Subcutaneous abdominal adipose tissue (tissue), 5 donors: ENCODE data around the gene C20orf141.
A peak's percentile ranks its signal among the peaks of the same experiment; 100 is the strongest.

Source experiments
- H3K27ac ChIP-seq: one replicate; pipeline ENCODE4 v1.7.0; 2013; ENCODE audit warnings: low read depth, mild to moderate bottlenecking, inconsistent platforms, low read length, moderate library complexity
- H3K27me3 ChIP-seq, 5 donors: one replicate each; pipeline ENCODE4 v1.7.0; 2013; ENCODE audit warnings: low read length in 5 of 5, inconsistent platforms in 1 of 5; ENCODE audit not compliant: control insufficient read depth in 5 of 5, insufficient read depth in 4 of 5
- H3K36me3 ChIP-seq, 5 donors: one replicate each; pipeline ENCODE4 v1.7.0; 2013; ENCODE audit warnings: low read length in 5 of 5; ENCODE audit not compliant: control insufficient read depth in 5 of 5, insufficient read depth in 5 of 5
- H3K4me1 ChIP-seq, 5 donors: one replicate each; pipeline ENCODE4 v1.7.0; 2013; ENCODE audit warnings: low read length in 5 of 5, mild to moderate bottlenecking in 3 of 5, moderate library complexity in 1 of 5; ENCODE audit not compliant: control insufficient read depth in 5 of 5, insufficient read depth in 5 of 5
- H3K4me3 ChIP-seq, 5 donors: one replicate each; pipeline ENCODE4 v1.7.0; 2013; ENCODE audit warnings: low read length in 5 of 5, low read depth in 1 of 5
- H3K9ac ChIP-seq, 5 donors: one replicate each; pipeline ENCODE4 v1.7.0; 2013; ENCODE audit warnings: low read length in 5 of 5, mild to moderate bottlenecking in 4 of 5, moderate library complexity in 3 of 5
- H3K9me3 ChIP-seq, 5 donors: one replicate each; pipeline ENCODE4 v1.7.0; 2013; ENCODE audit warnings: low read length in 5 of 5; ENCODE audit not compliant: control insufficient read depth in 5 of 5
- donor health status: healthy.
- donor health status: healthy.
- donor health status: healthy.
- donor health status: healthy.
- donor health status: healthy.

The C20orf141 gene

GRCh38 chr20:2840967-2841531, 26.3 kb downstream of the C20orf141 start:
- Histone ChIP-seq H3K9me3 (no peaks in the 10 kb centered on the region), H3K27ac (peak overlapping the region; percentile 67), H3K27me3 (no peaks in the 10 kb centered on the region), H3K4me3 (peak overlapping the region; percentile 72 to 91 (median 83)), H3K4me1 (peaks cover 3 to 25% (median 18%) of the 10 kb centered on the region in 5 donors), H3K36me3 (peaks cover 4 to 18% (median 9%) of the 10 kb centered on the region in 5 donors), H3K9ac (peak overlapping the region; percentile 72 to 93 (median 80))

- Histone ChIP-seq H3K4me1 (peaks cover 3 to 10% (median 9%) of the 10 kb centered on the region in 5 donors), H3K9me3 (no peaks in the 10 kb centered on the region), H3K27me3 (no peaks in the 10 kb centered on the region), H3K9ac (no peak overlapping the region), H3K4me3 (no peak overlapping the region), H3K36me3 (peaks cover 4 to 7% (median 6%) of the 10 kb centered on the region in 5 donors), H3K27ac (no peak overlapping the region)
Observed at GRCh38 chr20:2845607-2846006, 30.8 kb downstream of the C20orf141 start.

GRCh38 chr20:2846698-2847097, 31.9 kb downstream of the C20orf141 start:
- Histone ChIP-seq H3K27me3 (no peaks in the 10 kb centered on the region), H3K27ac (no peak overlapping the region), H3K4me3 (no peak overlapping the region), H3K4me1 (peaks cover 0 to 3% (median 2%) of the 10 kb centered on the region in 5 donors), H3K9ac (no peak overlapping the region), H3K36me3 (peaks cover 4 to 7% (median 6%) of the 10 kb centered on the region in 5 donors), H3K9me3 (no peaks in the 10 kb centered on the region)

GRCh38 chr20:2847802-2848201, 33.0 kb downstream of the C20orf141 start:
- Histone ChIP-seq H3K4me3 (no peak overlapping the region), H3K27ac (no peak overlapping the region), H3K27me3 (no peaks in the 10 kb centered on the region), H3K9me3 (no peaks in the 10 kb centered on the region), H3K4me1 (peaks cover 0 to 8% (median 7%) of the 10 kb centered on the region in 5 donors), H3K9ac (no peak overlapping the region), H3K36me3 (peaks cover 4 to 7% (median 6%) of the 10 kb centered on the region in 5 donors)

GRCh38 chr20:2849529-2849928, 34.7 kb downstream of the C20orf141 start:
- H3K9me3 ChIP-seq: no peaks in the 10 kb centered on the region
- peaks cover 0 to 8% (median 7%) of the 10 kb centered on the region in 5 donors for H3K4me1 ChIP-seq
- H3K9ac ChIP-seq: no peak overlapping the region
- no peaks in the 10 kb centered on the region for H3K27me3 ChIP-seq
- H3K36me3 ChIP-seq: peaks cover under 1 to 7% (median 6%) of the 10 kb centered on the region in 5 donors
- H3K27ac ChIP-seq: no peak overlapping the region
- H3K4me3 ChIP-seq: no peak overlapping the region

- Histone ChIP-seq H3K4me1 (peaks cover 0 to 8% (median 7%) of the 10 kb centered on the region in 5 donors), H3K9ac (no peak overlapping the region), H3K4me3 (no peak overlapping the region), H3K27me3 (no peaks in the 10 kb centered on the region), H3K36me3 (peaks cover 0 to 7% (median 6%) of the 10 kb centered on the region in 5 donors), H3K27ac (no peak overlapping the region), H3K9me3 (no peaks in the 10 kb centered on the region)
Observed at GRCh38 chr20:2851086-2851485, 36.3 kb downstream of the C20orf141 start.

- H3K4me1 ChIP-seq: peaks cover 2 to 10% (median 7%) of the 10 kb centered on the region in 5 donors
- no peak overlapping the region for H3K27ac ChIP-seq
- peaks cover 0 to 30% (median 27%) of the 10 kb centered on the region in 5 donors for H3K36me3 ChIP-seq
Observed at GRCh38 chr20:2858591-2858990, 43.8 kb downstream of the C20orf141 start.

GRCh38 chr20:2859330-2860121, 44.7 kb downstream of the C20orf141 start:
- Histone ChIP-seq H3K27me3 (no peaks in the 10 kb centered on the region), H3K9me3 (no peaks in the 10 kb centered on the region), H3K36me3 (peaks cover 0 to 39% (median 36%) of the 10 kb centered on the region in 5 donors), H3K27ac (no peak overlapping the region), H3K9ac (no peak overlapping the region), H3K4me1 (peaks cover 2 to 10% (median 7%) of the 10 kb centered on the region in 5 donors), H3K4me3 (no peak overlapping the region)

More at GRCh38 chr20:2858591-2858990, 43.8 kb downstream of the C20orf141 start:
- Histone ChIP-seq H3K9me3 (no peaks in the 10 kb centered on the region), H3K4me3 (no peak overlapping the region), H3K9ac (no peak overlapping the region), H3K27me3 (no peaks in the 10 kb centered on the region)

GRCh38 chr20:2864626-2865025, 49.8 kb downstream of the C20orf141 start:
- no peak overlapping the region for H3K4me3 ChIP-seq
- no peak overlapping the region for H3K27ac ChIP-seq
- H3K4me1 ChIP-seq: peaks cover 0 to 13% (median 10%) of the 10 kb centered on the region in 5 donors
- no peaks in the 10 kb centered on the region for H3K27me3 ChIP-seq
- H3K9ac ChIP-seq: no peak overlapping the region
- peaks cover 0 to 64% (median 58%) of the 10 kb centered on the region in 5 donors for H3K36me3 ChIP-seq
- H3K9me3 ChIP-seq: no peaks in the 10 kb centered on the region

- H3K27me3 ChIP-seq: no peaks in the 10 kb centered on the region
- peaks cover 0 to 64% (median 58%) of the 10 kb centered on the region in 5 donors for H3K36me3 ChIP-seq
- H3K9ac ChIP-seq: no peak overlapping the region
- H3K9me3 ChIP-seq: no peaks in the 10 kb centered on the region
- no peak overlapping the region for H3K27ac ChIP-seq
- no peak overlapping the region for H3K4me3 ChIP-seq
- peaks cover 0 to 12% (median 10%) of the 10 kb centered on the region in 5 donors for H3K4me1 ChIP-seq
Observed at GRCh38 chr20:2865101-2865500, 50.3 kb downstream of the C20orf141 start.
